ENCODE data around the gene IP6K2.

The IP6K2 gene

DNA sequence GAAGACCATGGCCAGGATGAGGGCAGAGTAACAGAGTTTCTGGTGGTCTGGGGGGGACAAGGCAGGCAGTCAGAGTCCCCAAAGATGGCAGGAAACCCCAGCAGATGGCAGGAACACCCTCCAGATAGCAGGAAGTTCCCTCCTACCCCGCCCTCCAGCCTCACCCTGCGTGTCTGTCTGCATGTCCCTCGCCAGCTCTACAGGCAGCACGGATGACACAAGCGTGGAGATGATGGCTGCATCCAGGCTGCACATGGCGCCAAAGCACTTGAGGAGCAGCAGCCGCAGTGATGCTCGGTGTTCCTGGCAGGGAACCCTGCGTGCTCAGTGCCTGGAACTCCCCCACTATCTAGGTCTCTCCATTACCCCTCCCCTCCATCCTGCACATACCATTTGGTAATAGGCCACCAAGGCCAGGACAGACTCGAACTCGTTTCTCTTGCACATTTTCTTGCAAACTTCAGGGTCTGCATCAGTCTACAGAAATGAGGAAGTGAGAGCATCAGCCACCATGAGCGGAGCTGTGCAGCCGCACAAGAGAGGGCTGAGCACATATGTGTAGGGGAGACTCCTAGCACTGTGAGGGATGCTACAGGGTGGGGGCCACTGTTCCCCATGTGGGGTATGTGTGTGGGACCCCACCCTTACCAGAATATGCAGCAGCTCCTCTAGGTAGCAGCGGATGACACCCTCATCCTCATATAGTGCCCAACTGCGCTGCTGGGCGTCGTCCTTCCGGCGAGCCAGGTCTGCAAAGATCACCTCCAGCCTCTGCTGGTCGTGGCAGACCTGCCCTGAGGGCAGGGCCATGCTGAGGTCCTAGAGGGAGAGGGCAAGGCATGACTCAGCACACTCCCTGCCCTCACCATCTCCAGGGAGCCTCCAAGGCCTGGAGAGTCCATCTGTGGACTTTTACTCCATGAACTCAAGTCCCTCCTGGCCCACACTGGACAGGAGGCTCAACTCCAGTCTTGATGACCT is 37.3 kb downstream of the IP6K2 start:
- no peaks in the 10 kb centered on the region for H3K9me3 Mint-ChIP-seq
- no peaks in the 10 kb centered on the region for H3K27me3 Mint-ChIP-seq (ENCODE audit: low read depth)
- H3K4me1 Mint-ChIP-seq, result peaks cover 19% of the 10 kb centered on the region
- H3K27ac Mint-ChIP-seq, result no peak overlapping the region
- H3K36me3 Mint-ChIP-seq (ENCODE audit: low read depth), result peaks cover 41% of the 10 kb centered on the region
- no peak overlapping the region for H3K4me3 Mint-ChIP-seq
- TF ChIP-seq, protein P1, sequence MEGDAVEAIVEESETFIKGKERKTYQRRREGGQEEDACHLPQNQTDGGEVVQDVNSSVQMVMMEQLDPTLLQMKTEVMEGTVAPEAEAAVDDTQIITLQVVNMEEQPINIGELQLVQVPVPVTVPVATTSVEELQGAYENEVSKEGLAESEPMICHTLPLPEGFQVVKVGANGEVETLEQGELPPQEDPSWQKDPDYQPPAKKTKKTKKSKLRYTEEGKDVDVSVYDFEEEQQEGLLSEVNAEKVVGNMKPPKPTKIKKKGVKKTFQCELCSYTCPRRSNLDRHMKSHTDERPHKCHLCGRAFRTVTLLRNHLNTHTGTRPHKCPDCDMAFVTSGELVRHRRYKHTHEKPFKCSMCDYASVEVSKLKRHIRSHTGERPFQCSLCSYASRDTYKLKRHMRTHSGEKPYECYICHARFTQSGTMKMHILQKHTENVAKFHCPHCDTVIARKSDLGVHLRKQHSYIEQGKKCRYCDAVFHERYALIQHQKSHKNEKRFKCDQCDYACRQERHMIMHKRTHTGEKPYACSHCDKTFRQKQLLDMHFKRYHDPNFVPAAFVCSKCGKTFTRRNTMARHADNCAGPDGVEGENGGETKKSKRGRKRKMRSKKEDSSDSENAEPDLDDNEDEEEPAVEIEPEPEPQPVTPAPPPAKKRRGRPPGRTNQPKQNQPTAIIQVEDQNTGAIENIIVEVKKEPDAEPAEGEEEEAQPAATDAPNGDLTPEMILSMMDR (IDR thresholded peaks at IDR 0.05; ENCODE audit: unreplicated experiment in 3 of 3), result no peak

DNA sequence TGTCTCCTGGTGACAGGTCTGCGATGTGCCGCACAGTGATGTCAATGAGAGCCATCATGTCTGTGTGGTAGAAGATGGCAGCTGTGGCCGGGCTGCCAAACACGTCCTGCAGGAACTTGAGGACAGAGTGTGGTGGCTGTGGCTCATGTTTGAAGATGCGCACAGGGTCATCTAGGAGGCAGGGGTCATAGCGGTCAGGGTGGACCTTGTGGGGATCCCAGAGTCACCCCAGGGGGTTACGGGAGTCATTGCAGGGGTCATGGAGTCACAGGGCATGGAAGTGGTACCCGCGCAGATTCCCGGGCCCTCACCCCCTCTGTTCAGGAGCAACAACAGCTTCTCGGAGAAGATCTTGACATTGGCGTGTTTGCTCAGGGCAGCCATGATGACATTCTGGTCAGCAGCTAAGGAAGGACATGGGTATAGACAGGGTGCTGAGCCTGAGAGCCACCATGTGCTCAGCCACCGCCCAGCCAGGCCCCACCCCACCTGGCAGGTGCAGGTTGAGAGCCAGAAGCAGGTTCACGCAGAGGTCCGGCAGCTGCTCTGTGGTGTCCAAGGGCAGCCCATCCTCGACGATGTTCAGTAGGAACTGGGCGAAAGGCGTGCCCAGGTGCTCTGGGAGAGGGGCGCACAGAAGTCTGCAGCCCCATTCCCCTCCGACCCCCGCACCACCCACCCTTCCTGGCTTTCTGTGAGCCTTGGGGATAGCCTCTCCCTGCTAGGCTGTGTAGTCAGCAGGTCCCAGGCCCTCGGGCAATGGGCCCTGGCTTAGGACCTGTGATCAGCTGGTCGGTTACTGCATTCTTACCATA is 38.2 kb downstream of the IP6K2 start:
- Mint-ChIP-seq H3K4me3 (no peak overlapping the region), H3K4me1 (peaks cover 11% of the 10 kb centered on the region), H3K9me3 (no peaks in the 10 kb centered on the region), H3K27ac (no peak overlapping the region), H3K36me3 (ENCODE audit: low read depth) (peaks cover 41% of the 10 kb centered on the region), H3K27me3 (ENCODE audit: low read depth) (no peaks in the 10 kb centered on the region)
- TF ChIP-seq, protein P1 (IDR thresholded peaks at IDR 0.05; ENCODE audit: unreplicated experiment in 3 of 3), result no peak

DNA sequence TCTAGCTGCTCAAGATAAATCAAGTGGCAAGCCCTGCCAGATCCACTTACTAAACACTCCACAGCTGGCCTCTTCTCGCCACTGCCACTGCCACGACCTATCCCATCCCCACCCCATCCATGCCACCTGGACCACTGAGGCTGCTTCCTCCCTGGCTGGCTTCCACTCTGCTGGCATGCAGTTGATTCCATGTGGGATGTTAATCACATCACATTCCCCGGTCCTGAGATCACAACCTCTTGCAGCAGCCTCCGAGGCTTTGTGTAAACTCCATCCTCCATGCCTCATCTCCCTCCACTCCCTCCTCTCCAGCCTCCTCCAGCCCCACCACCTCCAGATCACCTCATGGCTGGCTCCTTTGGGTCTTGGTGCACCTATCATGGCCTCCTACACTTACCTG is 39.0 kb downstream of the IP6K2 start:
- H3K4me1 Mint-ChIP-seq, result peaks cover 3% of the 10 kb centered on the region
- no peak overlapping the region for H3K4me3 Mint-ChIP-seq
- TF ChIP-seq, protein P1 (IDR thresholded peaks at IDR 0.05; ENCODE audit: unreplicated experiment in 3 of 3), result no peak
- H3K27me3 Mint-ChIP-seq (ENCODE audit: low read depth), result no peaks in the 10 kb centered on the region
- no peak overlapping the region for H3K27ac Mint-ChIP-seq
- H3K36me3 Mint-ChIP-seq (ENCODE audit: low read depth), result peaks cover 41% of the 10 kb centered on the region
- H3K9me3 Mint-ChIP-seq, result no peaks in the 10 kb centered on the region

DNA sequence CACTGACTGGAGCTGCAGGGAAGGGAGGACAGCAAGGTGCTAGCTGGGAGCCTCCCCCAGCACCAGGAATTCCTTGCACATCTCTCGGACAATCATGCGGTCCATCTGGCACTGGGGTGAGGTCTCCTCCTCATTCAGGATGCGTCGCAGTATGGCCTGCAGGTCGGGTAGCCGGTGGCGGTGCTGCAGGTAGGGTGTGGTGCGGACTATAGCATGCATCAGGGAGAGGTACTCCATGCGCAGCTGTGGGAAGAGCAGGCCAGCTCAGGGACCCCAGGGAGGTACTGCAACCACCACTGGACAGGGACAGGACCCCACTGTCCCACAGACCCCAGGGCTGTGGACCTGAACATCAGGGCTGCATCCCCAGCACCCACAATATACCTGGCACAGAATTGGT is 42.5 kb downstream of the IP6K2 start:
- no peaks in the 10 kb centered on the region for H3K9me3 Mint-ChIP-seq
- TF ChIP-seq, protein P1 (IDR thresholded peaks at IDR 0.05; ENCODE audit: unreplicated experiment in 3 of 3), result no peak
- H3K4me3 Mint-ChIP-seq, result no peak overlapping the region
- peaks cover 38% of the 10 kb centered on the region for H3K36me3 Mint-ChIP-seq (ENCODE audit: low read depth)
- H3K27me3 Mint-ChIP-seq (ENCODE audit: low read depth), result no peaks in the 10 kb centered on the region
- H3K27ac Mint-ChIP-seq, result no peak overlapping the region
- no peaks in the 10 kb centered on the region for H3K4me1 Mint-ChIP-seq

DNA sequence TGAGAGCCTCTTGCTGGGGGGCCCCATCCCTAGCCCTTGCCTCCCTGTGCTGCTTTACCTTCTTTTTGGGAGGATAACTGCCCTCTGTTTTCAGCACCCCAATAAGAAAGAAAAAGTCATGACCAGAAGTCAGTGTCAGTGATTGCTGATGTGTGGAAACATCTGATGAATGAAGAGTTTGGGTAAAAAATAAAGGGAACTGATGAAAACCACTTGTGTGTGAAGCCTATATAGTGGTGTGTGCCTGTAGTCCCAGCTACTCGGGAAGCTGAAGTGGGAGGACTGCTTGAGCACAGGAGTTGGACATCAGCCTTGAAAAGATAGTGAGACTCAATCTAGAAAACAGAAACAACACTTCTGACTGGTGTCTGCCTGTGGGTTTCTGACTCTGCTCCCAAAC is 44.5 kb downstream of the IP6K2 start:
- no peak overlapping the region for H3K27ac Mint-ChIP-seq
- no peaks in the 10 kb centered on the region for H3K9me3 Mint-ChIP-seq
- H3K27me3 Mint-ChIP-seq (ENCODE audit: low read depth), result no peaks in the 10 kb centered on the region
- TF ChIP-seq, protein P1 (IDR thresholded peaks at IDR 0.05; ENCODE audit: unreplicated experiment in 3 of 3), result no peak
- H3K36me3 Mint-ChIP-seq (ENCODE audit: low read depth), result peaks cover 23% of the 10 kb centered on the region
- H3K4me1 Mint-ChIP-seq, result no peaks in the 10 kb centered on the region
- no peak overlapping the region for H3K4me3 Mint-ChIP-seq

Data from nephron (organoid).